T-cell (primary cell): ENCODE data around the gene PPP2R3C. TPM values are rescaled to one million over a fixed set of nuclear protein-coding genes. Genes with fewer than 3 reads are reported as not detected.
"Not testable (repeated sequence)": the region's sequence is repeated elsewhere in the genome, so short reads cannot be mapped to it uniquely, and the experiment has no call there.

Experiments
- ATAC-seq, 4 experiments: fragments of 200-7000 bp in 3 of 4; fragments of 150-1000 bp in 1 of 4; cut with Tn5 transposase; replicated peaks in 1 of 4; 1 replicate in 3 of 4; 2 replicates in 1 of 4; pipeline ENCODE4 v1.10.0; 2021; ENCODE audit warnings: moderate library complexity in 3 of 4, mild to moderate bottlenecking in 2 of 4, moderate number of reproducible peaks in 1 of 4
- CTCF ChIA-PET, 2 donors: fragments of 300-600 bp; sonication (Branson Sonifier 250); formaldehyde crosslinking; loops; one replicate each; lab custom pipeline; 2022; ENCODE audit warnings: antibody characterized with exemption in 2 of 2; lab: Charles Lee
- POLR2A ChIA-PET, 2 donors: fragments of 300-600 bp; sonication (Branson Sonifier 250); formaldehyde crosslinking; loops; one replicate each; lab custom pipeline; 2022; ENCODE audit warnings: antibody characterized with exemption in 2 of 2; lab: Charles Lee
- DNase-seq, 35 experiments: peaks; one replicate each; pipeline versions ENCODE4 v3.0.0 to v3.0.0-alpha.2; 2013 to 2023
- H3K27ac ChIP-seq: one replicate; pipeline ENCODE4 v1.5.1; 2013; ENCODE audit warnings: low read length
- H3K27me3 ChIP-seq, 2 experiments: replicated peaks in 1 of 2; 1 replicate in 1 of 2; 2 replicates in 1 of 2; pipeline versions ENCODE4 v1.6.1 to v1.7.0; 2013; ENCODE audit warnings: low read length in 1 of 2, mixed read lengths in 1 of 2; ENCODE audit not compliant: control insufficient read depth in 2 of 2, insufficient read depth in 2 of 2; ENCODE audit errors: extremely low read depth in 1 of 2
- H3K36me3 ChIP-seq, 2 donors: 1 replicate in 1 of 2; 2 replicates in 1 of 2; pipeline versions ENCODE4 v1.6.1 to v1.7.0; 2013; ENCODE audit warnings: low read length in 1 of 2; ENCODE audit not compliant: control insufficient read depth in 2 of 2, insufficient read depth in 1 of 2; ENCODE audit errors: extremely low read depth in 1 of 2
- H3K4me1 ChIP-seq, 2 experiments: 1 replicate in 1 of 2; 2 replicates in 1 of 2; pipeline versions ENCODE4 v1.6.1 to v1.7.0; 2013; ENCODE audit warnings: low read length in 2 of 2, mixed read lengths in 1 of 2; ENCODE audit not compliant: insufficient read depth in 2 of 2, control insufficient read depth in 1 of 2; ENCODE audit errors: extremely low read depth in 1 of 2
- H3K4me3 ChIP-seq, 2 donors: 1 replicate in 1 of 2; 2 replicates in 1 of 2; pipeline versions ENCODE4 v1.5.1 to v1.7.0; 2013; ENCODE audit warnings: mild to moderate bottlenecking in 2 of 2, low read length in 1 of 2, moderate library complexity in 1 of 2; ENCODE audit not compliant: control insufficient read depth in 1 of 2; ENCODE audit errors: extremely low read depth in 1 of 2
- H3K9me3 ChIP-seq: 2 replicates; pipeline ENCODE4 v1.7.0; 2013
- H3K27ac Mint-ChIP-seq, 2 donors: one replicate each; pipeline ENCODE4 v1.8.0; 2020 to 2021; ENCODE audit warnings: mild to moderate bottlenecking in 2 of 2, mixed read lengths in 2 of 2
- H3K27me3 Mint-ChIP-seq, 2 donors: one replicate each; pipeline ENCODE4 v1.8.0; 2021 to 2022; ENCODE audit warnings: mixed read lengths in 2 of 2
- H3K36me3 Mint-ChIP-seq: one replicate; pipeline ENCODE4 v1.8.0; 2021; ENCODE audit warnings: mixed read lengths
- H3K4me1 Mint-ChIP-seq, 3 donors: one replicate each; pipeline ENCODE4 v1.8.0; 2020 to 2022; ENCODE audit warnings: mixed read lengths in 3 of 3, mild to moderate bottlenecking in 1 of 3
- H3K4me3 Mint-ChIP-seq, 3 donors: one replicate each; pipeline ENCODE4 v1.8.0; 2020 to 2022; ENCODE audit warnings: mild to moderate bottlenecking in 3 of 3, mixed read lengths in 3 of 3, moderate library complexity in 3 of 3
- H3K9me3 Mint-ChIP-seq, 3 donors: one replicate each; pipeline ENCODE4 v1.8.0; 2020 to 2022; ENCODE audit warnings: mixed read lengths in 3 of 3
- WGBS: methylation state at CpG from one replicate; pipeline ENCODE4 v1.1.5; 2013; ENCODE audit warnings: missing lambda C conversion rate; ENCODE audit not compliant: insufficient coverage; 5-methylcytosine and 5-hydroxymethylcytosine counted together
- total RNA-seq, 35 experiments: library from RNA in 6 of 35; stranded (reverse) in 6 of 35; fragments of 120-200 nt in 1 of 35; gene quantifications; one replicate each; pipeline versions ENCODE4 v1.2.1 to v1.2.4 and lab custom pipeline; 2013 to 2026

The PPP2R3C gene
- total RNA-seq, 5 donors from 2014 or later (not counting 1 experiment from before 2014, with no cell fraction given), result 28.1 to 40.5 (median 32.9) TPM

- H3K4me3 Mint-ChIP-seq, H3K27me3 ChIP-seq, H3K27ac ChIP-seq, H3K9me3 Mint-ChIP-seq, H3K4me1 ChIP-seq, H3K4me1 Mint-ChIP-seq, H3K27ac Mint-ChIP-seq, H3K4me3 ChIP-seq, DNase-seq, ATAC-seq, H3K27me3 Mint-ChIP-seq, H3K9me3 ChIP-seq: not testable (repeated sequence)
- ChIA-PET POLR2A (interaction anchor here (0.6 to 1.0 kb wide), 4 partner anchors 11 to 353 kb away, joined by 4 to 9 read pairs (median 6); no protein-coding TSS in a partner anchor), CTCF (interaction anchor here (0.6 to 0.7 kb wide), 5 partner anchors 39 to 741 kb away, joined by 3 to 7 read pairs (median 5); no protein-coding TSS in a partner anchor)
- H3K36me3 Mint-ChIP-seq, result peaks cover 36% of the 10 kb centered on the region
- peaks cover 4 to 18% of the 10 kb centered on the region in 2 donors for H3K36me3 ChIP-seq
- WGBS, result 100% methylated on average over 1 of the region's 5 CpGs
Measured at GRCh38 chr14:35065731-35066130, 56.1 kb downstream of the PPP2R3C start.

GRCh38 chr14:35061113-35061791, 60.5 kb downstream of the PPP2R3C start:
- H3K27ac ChIP-seq, H3K4me3 Mint-ChIP-seq, H3K4me1 ChIP-seq, H3K27me3 Mint-ChIP-seq, ATAC-seq, DNase-seq, H3K4me3 ChIP-seq, H3K9me3 Mint-ChIP-seq, H3K27me3 ChIP-seq, H3K9me3 ChIP-seq, H3K27ac Mint-ChIP-seq: not testable (repeated sequence)
- no CpG with 5 or more reads among the region's 1 CpG for WGBS
- peaks cover 36% of the 10 kb centered on the region for H3K36me3 Mint-ChIP-seq
- ChIA-PET POLR2A (interaction anchor here (0.6 kb wide), 4 partner anchors 20 to 1035 kb away, joined by 3 to 5 read pairs (median 5); no protein-coding TSS in a partner anchor), CTCF (interaction anchor here (0.6 to 0.7 kb wide), 4 partner anchors 80 to 717 kb away, joined by 3 to 5 read pairs (median 4); no protein-coding TSS in a partner anchor)
- H3K36me3 ChIP-seq, result peaks cover 3 to 37% of the 10 kb centered on the region in 2 donors
- peaks cover 5 to 19% (median 17%) of the 10 kb centered on the region in 3 donors for H3K4me1 Mint-ChIP-seq

GRCh38 chr14:35052637-35053036, 69.2 kb downstream of the PPP2R3C start:
- Histone ChIP-seq H3K9me3 (no peaks in the 10 kb centered on the region), H3K27me3 (no peaks in the 10 kb centered on the region), H3K4me1 (peaks cover 0 to under 1% of the 10 kb centered on the region in 2 experiments), H3K4me3 (no peak overlapping the region), H3K27ac (no peak overlapping the region), H3K36me3 (peaks cover 7 to 27% of the 10 kb centered on the region in 2 donors)
- no peak for DNase-seq
- Mint-ChIP-seq H3K27ac (no peak overlapping the region), H3K4me1 (peaks cover 10 to 23% (median 20%) of the 10 kb centered on the region in 3 donors), H3K9me3 (no peaks in the 10 kb centered on the region), H3K4me3 (no peak overlapping the region), H3K27me3 (no peaks in the 10 kb centered on the region), H3K36me3 (peaks cover 32% of the 10 kb centered on the region)
- WGBS, result 100% methylated on average over 1 of the region's 2 CpGs
- no peak for ATAC-seq
- ChIA-PET POLR2A (interaction anchor here in 1 of 2 donors (0.6 kb wide), 1 partner anchor 51 kb away, joined by 3 read pairs; no protein-coding TSS in a partner anchor), CTCF (no interaction called here)

GRCh38 chr14:35051796-35052195, 70.0 kb downstream of the PPP2R3C start:
- Mint-ChIP-seq H3K27me3 (no peaks in the 10 kb centered on the region), H3K4me1 (peaks cover 15 to 22% (median 22%) of the 10 kb centered on the region in 3 donors), H3K9me3 (no peaks in the 10 kb centered on the region), H3K36me3 (peaks cover 27% of the 10 kb centered on the region), H3K4me3 (no peak overlapping the region), H3K27ac (no peak overlapping the region)
- no CpG with 5 or more reads among the region's 1 CpG for WGBS
- Histone ChIP-seq H3K36me3 (peaks cover 7 to 23% of the 10 kb centered on the region in 2 donors), H3K4me3 (no peak overlapping the region), H3K27me3 (no peaks in the 10 kb centered on the region), H3K27ac (no peak overlapping the region), H3K4me1 (peaks cover 2 to 9% of the 10 kb centered on the region in 2 experiments), H3K9me3 (no peaks in the 10 kb centered on the region)
- ChIA-PET POLR2A (interaction anchor here in 1 of 2 donors (0.6 kb wide), 1 partner anchor 65 kb away, joined by 3 read pairs; no protein-coding TSS in a partner anchor), CTCF (no interaction called here)
- DNase-seq, result no peak
- no peak for ATAC-seq

- H3K27me3 ChIP-seq, result no peaks in the 10 kb centered on the region
- H3K4me1 ChIP-seq, result peaks cover 2 to 12% of the 10 kb centered on the region in 2 experiments
- Mint-ChIP-seq H3K27ac (no peak overlapping the region), H3K4me1 (peaks cover 17 to 22% (median 18%) of the 10 kb centered on the region in 3 donors), H3K9me3 (no peaks in the 10 kb centered on the region), H3K4me3 (no peak overlapping the region), H3K36me3 (peaks cover 21% of the 10 kb centered on the region), H3K27me3 (no peaks in the 10 kb centered on the region)
- 44% methylated on average over 1 of the region's 1 CpG for WGBS
- ATAC-seq, result no peak
- ChIA-PET POLR2A (interaction anchor here (0.5 to 0.7 kb wide), 6 partner anchors 9 to 241 kb away, joined by 3 to 10 read pairs (median 5); partner anchors contain the start of gene PSMA6 (in 1 of the 2)), CTCF (interaction anchor here in 1 of 2 donors (0.6 kb wide), 1 partner anchor 61 kb away, joined by 3 read pairs; no protein-coding TSS in a partner anchor)
- H3K9me3 ChIP-seq, result no peaks in the 10 kb centered on the region
- no peak overlapping the region for H3K27ac ChIP-seq
- no peak for DNase-seq
- no peak overlapping the region for H3K4me3 ChIP-seq
- peaks cover 7 to 20% of the 10 kb centered on the region in 2 donors for H3K36me3 ChIP-seq
Measured at GRCh38 chr14:35050652-35051051, 71.1 kb downstream of the PPP2R3C start.

DNA sequence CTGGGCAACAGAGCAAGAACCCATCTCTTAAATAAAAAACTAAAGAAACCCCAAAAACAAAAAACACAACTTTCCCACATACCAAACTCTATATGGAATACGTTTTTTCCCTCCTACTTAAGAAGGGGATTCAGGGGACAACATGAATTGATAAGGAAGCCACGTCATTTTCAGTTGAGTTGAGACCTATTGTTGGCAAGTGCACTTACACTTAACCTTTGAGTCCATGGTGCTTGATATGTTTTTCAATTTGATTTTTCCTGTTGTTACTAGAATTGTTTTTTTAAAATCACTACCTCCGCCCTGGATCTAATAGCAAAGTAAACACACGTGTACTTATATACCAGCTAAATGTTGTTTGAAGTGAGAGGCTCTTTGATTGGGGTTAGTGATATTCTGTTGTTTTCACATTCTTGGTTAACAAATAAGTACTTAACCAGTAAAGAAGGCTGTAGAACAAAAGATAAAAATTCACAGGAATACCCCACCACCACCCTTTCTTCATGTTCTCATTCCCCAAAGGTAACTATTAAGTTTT, 73.7 kb downstream of the PPP2R3C start:
- H3K4me3 ChIP-seq, result no peak overlapping the region
- peaks cover 4 to 12% of the 10 kb centered on the region in 2 experiments for H3K4me1 ChIP-seq
- H3K4me3 Mint-ChIP-seq, result peak overlapping the region; percentile 73 to 88 (median 85)
- DNase-seq (no peak), ATAC-seq (no peak)
- peak overlapping the region; percentile 39 to 68 for H3K27ac Mint-ChIP-seq
- H3K27me3 ChIP-seq, result no peaks in the 10 kb centered on the region
- no peaks in the 10 kb centered on the region for H3K9me3 Mint-ChIP-seq
- POLR2A ChIA-PET, result interaction anchor here (0.5 to 3.0 kb wide), 12 partner anchors 16 to 357 kb away, joined by 3 to 58 read pairs (median 4); partner anchors contain the start of genes SRP54 (in 2 of the 2), NFKBIA (in 1 of the 2), PPP2R3C (in 1 of the 2) and PSMA6 (in 1 of the 2)
- H3K27ac ChIP-seq, result no peak overlapping the region
- CTCF ChIA-PET, result interaction anchor here in 1 of 2 donors (0.9 to 2.8 kb wide), 2 partner anchors 66 to 372 kb away, joined by 4 to 15 read pairs; partner anchors contain the start of gene SRP54
- no peaks in the 10 kb centered on the region for H3K9me3 ChIP-seq
- peaks cover 7 to 8% of the 10 kb centered on the region in 2 donors for H3K36me3 ChIP-seq
- no CpG with 5 or more reads among the region's 4 CpGs for WGBS
- peaks cover 25 to 31% (median 27%) of the 10 kb centered on the region in 3 donors for H3K4me1 Mint-ChIP-seq
- peaks cover 17% of the 10 kb centered on the region for H3K36me3 Mint-ChIP-seq
- no peaks in the 10 kb centered on the region for H3K27me3 Mint-ChIP-seq
